ENCODE results near the gene CDH26.

CDH26 gene

DNA sequence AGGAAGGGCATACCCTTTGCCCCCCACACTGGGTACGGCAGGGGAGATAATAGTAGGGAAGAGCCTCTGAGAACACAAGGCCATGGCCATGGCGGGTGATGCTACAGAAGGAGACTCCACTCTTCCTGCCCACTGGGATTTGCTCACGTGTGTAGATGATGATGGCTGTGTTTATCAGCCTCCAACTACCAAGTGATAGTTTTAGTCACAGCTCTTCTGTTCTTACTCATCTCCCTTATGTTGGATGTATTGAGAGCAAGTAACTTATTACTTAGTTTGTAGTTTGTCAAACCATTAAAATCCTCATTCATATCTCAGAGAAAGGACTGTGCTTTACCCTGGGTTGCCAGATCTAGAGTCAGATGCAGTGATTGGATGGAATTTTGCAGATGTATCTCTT, 66.0 kb downstream of the CDH26 start:
- H3K4me2 ChIP-seq (ENCODE audit: low read depth, low read length, poor library complexity, severe bottlenecking) = no peak overlapping the region
- H3F3A ChIP-seq (ENCODE audit: insufficient read depth) = no peaks in the 10 kb centered on the region
- H3K27me3 ChIP-seq (ENCODE audit: low read length) = no peaks in the 10 kb centered on the region
- no peak overlapping the region for H3K27ac ChIP-seq (ENCODE audit: low read depth, low read length)
- no peaks in the 10 kb centered on the region for H4K20me1 ChIP-seq (ENCODE audit: low read depth, low read length)
- H3K9ac ChIP-seq (ENCODE audit: low read length) = no peak overlapping the region
- no peak overlapping the region for H2AFZ ChIP-seq (ENCODE audit: low read depth, low read length, severe bottlenecking)
- no peaks in the 10 kb centered on the region for H3K9me3 ChIP-seq (ENCODE audit: insufficient read depth, low read length)
- H3K79me2 ChIP-seq (ENCODE audit: insufficient read depth, low read length) = no peaks in the 10 kb centered on the region
- TF ChIP-seq, protein P1, sequence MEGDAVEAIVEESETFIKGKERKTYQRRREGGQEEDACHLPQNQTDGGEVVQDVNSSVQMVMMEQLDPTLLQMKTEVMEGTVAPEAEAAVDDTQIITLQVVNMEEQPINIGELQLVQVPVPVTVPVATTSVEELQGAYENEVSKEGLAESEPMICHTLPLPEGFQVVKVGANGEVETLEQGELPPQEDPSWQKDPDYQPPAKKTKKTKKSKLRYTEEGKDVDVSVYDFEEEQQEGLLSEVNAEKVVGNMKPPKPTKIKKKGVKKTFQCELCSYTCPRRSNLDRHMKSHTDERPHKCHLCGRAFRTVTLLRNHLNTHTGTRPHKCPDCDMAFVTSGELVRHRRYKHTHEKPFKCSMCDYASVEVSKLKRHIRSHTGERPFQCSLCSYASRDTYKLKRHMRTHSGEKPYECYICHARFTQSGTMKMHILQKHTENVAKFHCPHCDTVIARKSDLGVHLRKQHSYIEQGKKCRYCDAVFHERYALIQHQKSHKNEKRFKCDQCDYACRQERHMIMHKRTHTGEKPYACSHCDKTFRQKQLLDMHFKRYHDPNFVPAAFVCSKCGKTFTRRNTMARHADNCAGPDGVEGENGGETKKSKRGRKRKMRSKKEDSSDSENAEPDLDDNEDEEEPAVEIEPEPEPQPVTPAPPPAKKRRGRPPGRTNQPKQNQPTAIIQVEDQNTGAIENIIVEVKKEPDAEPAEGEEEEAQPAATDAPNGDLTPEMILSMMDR (IDR thresholded peaks at IDR 0.05; ENCODE audit: insufficient read depth, low read length, poor library complexity, severe bottlenecking) = no peak
- H3K36me3 ChIP-seq (ENCODE audit: low read length) = no peaks in the 10 kb centered on the region
- H3K4me3 ChIP-seq (ENCODE audit: insufficient read depth, low read length, poor library complexity, severe bottlenecking) = no peak overlapping the region
- no peaks in the 10 kb centered on the region; the same call in 1 of the 2 replicates for H3K9me2 ChIP-seq (replicated peaks; ENCODE audit: insufficient read depth, low read length)

- Histone ChIP-seq H3F3A (ENCODE audit: insufficient read depth) (no peaks in the 10 kb centered on the region), H3K9me3 (ENCODE audit: insufficient read depth, low read length) (no peaks in the 10 kb centered on the region), H3K9ac (ENCODE audit: low read length) (no peak overlapping the region), H3K4me2 (ENCODE audit: low read depth, low read length, poor library complexity, severe bottlenecking) (no peak overlapping the region), H3K36me3 (ENCODE audit: low read length) (no peaks in the 10 kb centered on the region), H3K79me2 (ENCODE audit: insufficient read depth, low read length) (no peaks in the 10 kb centered on the region), H2AFZ (ENCODE audit: low read depth, low read length, severe bottlenecking) (no peak overlapping the region), H3K27ac (ENCODE audit: low read depth, low read length) (no peak overlapping the region), H3K27me3 (ENCODE audit: low read length) (no peaks in the 10 kb centered on the region), H3K9me2 (replicated peaks; ENCODE audit: insufficient read depth, low read length) (no peaks in the 10 kb centered on the region; the same call in 1 of the 2 replicates), H4K20me1 (ENCODE audit: low read depth, low read length) (no peaks in the 10 kb centered on the region), H3K4me3 (ENCODE audit: insufficient read depth, low read length, poor library complexity, severe bottlenecking) (no peak overlapping the region)
- TF ChIP-seq EZH2phosphoT487 (conservative IDR thresholded peaks at IDR 0.05; ENCODE audit: low read length) = no peak
- TF ChIP-seq, protein P1 (IDR thresholded peaks at IDR 0.05; ENCODE audit: insufficient read depth, low read length, poor library complexity, severe bottlenecking) = no peak
Observed at GRCh38 chr20:60024801-60025200, 66.6 kb downstream of the CDH26 start.

- Histone ChIP-seq H2AFZ (ENCODE audit: low read depth, low read length, severe bottlenecking) (no peak overlapping the region), H3K4me2 (ENCODE audit: low read depth, low read length, poor library complexity, severe bottlenecking) (no peak overlapping the region), H3K9ac (ENCODE audit: low read length) (no peak overlapping the region), H4K20me1 (ENCODE audit: low read depth, low read length) (no peaks in the 10 kb centered on the region), H3F3A (ENCODE audit: insufficient read depth) (no peaks in the 10 kb centered on the region), H3K9me3 (ENCODE audit: insufficient read depth, low read length) (no peaks in the 10 kb centered on the region), H3K9me2 (replicated peaks; ENCODE audit: insufficient read depth, low read length) (no peaks in the 10 kb centered on the region; the same call in 1 of the 2 replicates), H3K27me3 (ENCODE audit: low read length) (no peaks in the 10 kb centered on the region), H3K36me3 (ENCODE audit: low read length) (no peaks in the 10 kb centered on the region), H3K4me3 (ENCODE audit: insufficient read depth, low read length, poor library complexity, severe bottlenecking) (no peak overlapping the region), H3K79me2 (ENCODE audit: insufficient read depth, low read length) (no peaks in the 10 kb centered on the region), H3K27ac (ENCODE audit: low read depth, low read length) (no peak overlapping the region)
- TF ChIP-seq, protein P1 (IDR thresholded peaks at IDR 0.05; ENCODE audit: insufficient read depth, low read length, poor library complexity, severe bottlenecking) = no peak
- no peak for TF ChIP-seq EZH2phosphoT487 (conservative IDR thresholded peaks at IDR 0.05; ENCODE audit: low read length)
Observed at GRCh38 chr20:60026010-60026409, 67.8 kb downstream of the CDH26 start.
